Stimulated activated naive CD8-positive, alpha-beta T cell treated with anti-CD3 and anti-CD28 coated beads, Interleukin-15, amount 100 ng/mL, for 72 hours (primary cell): ENCODE measurements around the gene OTULIN.

Source experiments
- ATAC-seq: fragments of 150-1000 bp; cut with Tn5 transposase; 2 replicates; pipeline ENCODE4 v1.10.0; 2021; ENCODE audit warnings: mild to moderate bottlenecking, moderate library complexity
- DNase-seq, 2 donors: peaks; one replicate each; pipeline ENCODE4 v3.0.0; 2021 to 2022
- H3K27ac Mint-ChIP-seq, 2 donors: one replicate each; pipeline ENCODE4 v1.8.0; 2022; ENCODE audit warnings: mild to moderate bottlenecking in 2 of 2, mixed read lengths in 2 of 2, moderate library complexity in 2 of 2
- H3K27me3 Mint-ChIP-seq: one replicate; pipeline ENCODE4 v1.8.0; 2022; ENCODE audit warnings: mixed read lengths
- H3K4me1 Mint-ChIP-seq: one replicate; pipeline ENCODE4 v1.8.0; 2022; ENCODE audit warnings: mild to moderate bottlenecking, mixed read lengths
- H3K4me3 Mint-ChIP-seq, 2 donors: one replicate each; pipeline ENCODE4 v1.8.0; 2022; ENCODE audit warnings: mild to moderate bottlenecking in 2 of 2, mixed read lengths in 2 of 2, moderate library complexity in 1 of 2
- H3K9me3 Mint-ChIP-seq, 2 donors: one replicate each; pipeline ENCODE4 v1.8.0; 2022; ENCODE audit warnings: mixed read lengths in 2 of 2

Gene OTULIN

DNA sequence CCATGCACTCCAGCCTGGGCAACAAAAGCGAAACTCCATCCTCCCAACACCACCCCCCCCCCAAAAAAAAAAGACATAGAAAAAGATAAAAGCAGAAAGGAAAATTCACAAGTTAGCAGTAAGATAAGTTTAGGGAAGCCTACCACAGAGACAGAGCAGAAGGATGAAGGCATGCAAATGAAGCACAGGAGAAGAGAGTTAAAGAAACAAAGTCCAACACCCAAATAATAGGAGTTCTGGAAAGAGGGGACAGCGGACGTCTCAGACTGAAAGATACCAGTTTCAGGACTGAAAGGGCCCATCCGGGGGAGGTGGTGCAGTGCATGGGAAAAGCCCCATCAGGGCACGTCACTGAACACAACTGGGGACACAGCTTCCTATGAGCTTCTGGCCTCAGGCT, 54.3 kb downstream of the OTULIN start:
- Mint-ChIP-seq H3K27ac (no peak overlapping the region), H3K27me3 (no peaks in the 10 kb centered on the region), H3K4me1 (peaks cover 28% of the 10 kb centered on the region)

DNA sequence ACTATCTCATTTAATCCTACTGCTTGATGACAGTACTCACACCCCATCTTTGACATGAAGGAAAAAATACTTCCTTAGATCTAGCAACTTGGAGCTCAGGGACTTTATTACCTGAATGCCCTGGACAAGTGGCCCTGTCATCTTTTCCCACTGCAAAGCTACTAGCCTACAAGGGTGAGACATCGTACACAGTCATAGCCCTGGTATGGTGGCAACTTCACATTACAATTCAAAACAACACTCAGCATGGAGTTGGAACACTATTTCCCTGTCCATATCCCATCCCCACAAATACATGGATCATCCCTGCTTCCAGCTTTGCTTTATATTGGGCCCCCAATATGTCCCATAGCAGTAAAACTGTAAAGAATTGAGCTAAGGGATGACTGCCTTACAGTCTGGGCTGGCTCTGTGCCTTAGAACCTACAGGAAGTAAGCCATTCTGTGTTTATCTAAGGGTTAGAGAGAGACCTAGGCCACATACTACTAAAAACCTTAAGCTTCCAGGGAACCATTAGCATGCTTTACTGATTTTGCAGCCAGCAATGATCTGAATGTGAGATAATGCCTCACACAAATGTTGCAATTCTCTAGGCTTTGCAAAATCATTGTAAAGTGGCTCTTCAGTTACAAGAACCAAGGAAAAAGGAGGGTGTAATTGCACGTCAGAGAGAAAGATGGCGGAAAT, 55.9 kb downstream of the OTULIN start:
- ATAC-seq = no peak
- DNase-seq = no peak
- peak overlapping the region in 1 of 2 donors; percentile 78 for H3K27ac Mint-ChIP-seq
- H3K27me3 Mint-ChIP-seq = no peaks in the 10 kb centered on the region
- H3K4me3 Mint-ChIP-seq = no peak overlapping the region
- peaks cover 30% of the 10 kb centered on the region for H3K4me1 Mint-ChIP-seq
- no peaks in the 10 kb centered on the region for H3K9me3 Mint-ChIP-seq

More for the DNA sequence above, 54.3 kb downstream of the OTULIN start:
- H3K4me3 Mint-ChIP-seq = no peak overlapping the region
- ATAC-seq (no peak), DNase-seq (no peak)
- H3K9me3 Mint-ChIP-seq = no peaks in the 10 kb centered on the region

- H3K4me3 Mint-ChIP-seq = no peak overlapping the region
- ATAC-seq (no peak), DNase-seq (no peak)
- H3K27ac Mint-ChIP-seq = no peak overlapping the region
- no peaks in the 10 kb centered on the region for H3K27me3 Mint-ChIP-seq
- peaks cover 41% of the 10 kb centered on the region for H3K4me1 Mint-ChIP-seq
- no peaks in the 10 kb centered on the region for H3K9me3 Mint-ChIP-seq
Observed at GRCh38 chr5:14721990-14722656, 57.6 kb downstream of the OTULIN start.

DNA sequence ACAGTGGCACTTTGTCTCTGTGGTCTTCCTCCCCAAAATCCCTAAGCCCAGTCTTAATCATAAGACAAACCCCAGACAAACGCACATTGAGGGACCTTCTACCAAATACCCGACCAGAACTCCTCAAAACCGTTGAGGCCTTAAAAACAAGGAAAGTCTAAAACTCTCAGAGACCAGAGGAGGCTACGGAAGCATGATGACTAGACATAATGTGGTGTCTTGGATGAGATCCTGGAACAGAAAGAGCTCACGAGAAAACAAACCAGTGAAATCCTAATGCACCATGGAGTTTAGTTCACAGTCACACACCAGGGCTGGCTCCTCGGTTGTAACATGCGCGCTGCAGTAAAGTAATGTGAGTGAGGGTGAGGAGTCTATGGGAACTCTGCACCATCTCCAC, 58.4 kb downstream of the OTULIN start:
- peaks cover 40% of the 10 kb centered on the region for H3K4me1 Mint-ChIP-seq
- H3K27ac Mint-ChIP-seq = no peak overlapping the region
- no peaks in the 10 kb centered on the region for H3K9me3 Mint-ChIP-seq
- no peaks in the 10 kb centered on the region for H3K27me3 Mint-ChIP-seq
- no peak for ATAC-seq
- no peak for DNase-seq
- H3K4me3 Mint-ChIP-seq = no peak overlapping the region

- H3K27ac Mint-ChIP-seq = peak overlapping the region in 1 of 2 donors; percentile 71
Observed at GRCh38 chr5:14723701-14724132, 59.2 kb downstream of the OTULIN start.

GRCh38 chr5:14724633-14725032, 60.1 kb downstream of the OTULIN start:
- H3K4me3 Mint-ChIP-seq = no peak overlapping the region
- DNase-seq = no peak
- H3K27me3 Mint-ChIP-seq = no peaks in the 10 kb centered on the region
- no peak overlapping the region for H3K27ac Mint-ChIP-seq
- no peak for ATAC-seq
- no peaks in the 10 kb centered on the region for H3K9me3 Mint-ChIP-seq
- peaks cover 30% of the 10 kb centered on the region for H3K4me1 Mint-ChIP-seq

More at GRCh38 chr5:14723701-14724132, 59.2 kb downstream of the OTULIN start:
- DNase-seq (no peak), ATAC-seq (peak; percentile 67)
- no peaks in the 10 kb centered on the region for H3K9me3 Mint-ChIP-seq
- no peak overlapping the region for H3K4me3 Mint-ChIP-seq
- H3K27me3 Mint-ChIP-seq = no peaks in the 10 kb centered on the region
- peaks cover 33% of the 10 kb centered on the region for H3K4me1 Mint-ChIP-seq

GRCh38 chr5:14726066-14726838, 61.7 kb downstream of the OTULIN start:
- peaks cover 19% of the 10 kb centered on the region for H3K4me1 Mint-ChIP-seq
- H3K27ac Mint-ChIP-seq = no peak overlapping the region
- H3K27me3 Mint-ChIP-seq = no peaks in the 10 kb centered on the region
- ATAC-seq (no peak), DNase-seq (no peak)
- no peaks in the 10 kb centered on the region for H3K9me3 Mint-ChIP-seq
- H3K4me3 Mint-ChIP-seq = no peak overlapping the region

DNA sequence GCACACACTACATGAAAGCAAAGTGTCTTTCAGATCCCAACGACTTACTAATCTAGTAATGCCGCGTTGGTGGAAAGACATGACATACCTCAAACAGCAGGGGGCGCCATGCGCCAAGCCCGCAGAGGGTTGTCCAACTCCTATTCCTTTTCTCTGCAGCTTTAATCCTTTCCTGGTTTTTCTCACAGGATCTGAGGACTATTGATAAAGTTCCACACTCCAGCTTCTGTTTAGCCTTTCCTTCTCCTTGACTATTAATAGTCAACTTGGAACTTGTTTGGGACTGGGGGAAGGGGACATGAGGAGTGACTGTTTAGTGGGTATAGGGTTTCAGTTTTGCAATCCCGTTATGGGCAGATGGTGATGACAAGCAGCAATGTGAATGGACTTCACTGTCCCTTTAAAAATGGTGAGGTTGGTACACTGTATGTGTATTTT, 62.9 kb downstream of the OTULIN start:
- DNase-seq = peak; percentile 69
- no peak overlapping the region for H3K27ac Mint-ChIP-seq
- peaks cover 17% of the 10 kb centered on the region for H3K4me1 Mint-ChIP-seq
- no peak overlapping the region for H3K4me3 Mint-ChIP-seq
- ATAC-seq = peak; percentile 68
- no peaks in the 10 kb centered on the region for H3K27me3 Mint-ChIP-seq
- no peaks in the 10 kb centered on the region for H3K9me3 Mint-ChIP-seq

DNA sequence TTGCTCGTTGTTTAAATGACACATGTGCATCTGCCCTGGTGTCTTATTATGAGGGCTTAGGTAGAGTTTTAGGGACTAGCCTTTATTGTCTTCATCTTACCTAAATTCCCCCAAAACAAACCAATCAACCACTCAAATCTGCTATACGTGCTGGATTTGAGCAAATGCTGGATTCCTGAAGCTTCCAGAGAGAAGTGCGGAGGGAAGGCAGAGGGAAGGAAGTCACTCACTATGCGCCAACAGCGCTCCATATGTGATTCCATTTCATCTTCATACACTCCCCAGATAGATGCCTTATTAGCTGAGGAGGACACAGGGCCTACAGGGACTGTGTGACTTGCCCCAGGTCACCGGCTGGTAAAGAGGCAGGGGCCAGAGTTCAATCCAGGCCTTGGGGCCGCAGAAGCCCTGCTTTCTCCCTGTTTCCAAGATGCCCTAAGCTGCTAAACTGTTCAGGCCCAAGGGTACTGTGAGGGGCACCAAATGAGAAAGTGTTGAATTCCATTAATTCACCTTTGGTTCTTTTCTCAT, 63.5 kb downstream of the OTULIN start:
- no peak overlapping the region for H3K27ac Mint-ChIP-seq
- ATAC-seq (no peak), DNase-seq (no peak)
- no peaks in the 10 kb centered on the region for H3K27me3 Mint-ChIP-seq
- H3K4me1 Mint-ChIP-seq = peaks cover 17% of the 10 kb centered on the region
- H3K9me3 Mint-ChIP-seq = no peaks in the 10 kb centered on the region
- no peak overlapping the region for H3K4me3 Mint-ChIP-seq

DNA sequence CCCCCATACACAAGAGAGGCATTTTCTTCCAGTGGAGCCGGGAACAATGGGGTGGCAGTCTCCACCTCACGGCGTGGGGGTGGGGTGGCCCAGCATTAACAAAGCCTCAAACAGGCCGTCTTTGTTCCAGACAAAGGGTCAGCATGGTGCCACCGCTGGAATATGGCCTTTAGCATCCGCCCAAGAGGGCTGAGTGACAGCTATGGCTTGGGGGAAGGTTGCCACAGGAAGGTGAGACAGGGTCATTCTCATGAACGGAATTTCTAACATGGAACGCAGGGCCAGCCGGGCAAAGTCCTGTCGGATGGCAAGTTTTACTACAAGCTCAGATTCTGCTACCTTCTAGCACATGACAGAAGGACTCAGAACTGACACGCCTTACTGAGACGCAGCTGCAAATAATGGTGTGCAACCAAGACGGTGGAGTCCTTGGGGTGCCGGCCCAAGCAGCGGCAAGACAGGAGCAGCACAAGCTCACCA, 64.0 kb downstream of the OTULIN start:
- Mint-ChIP-seq H3K4me3 (no peak overlapping the region), H3K4me1 (peaks cover 15% of the 10 kb centered on the region), H3K27ac (no peak overlapping the region)

GRCh38 chr5:14729448-14730385, 65.2 kb downstream of the OTULIN start:
- no peak overlapping the region for H3K4me3 Mint-ChIP-seq
- DNase-seq (no peak), ATAC-seq (no peak)
- peak overlapping the region; percentile 40 to 60 for H3K27ac Mint-ChIP-seq
- H3K9me3 Mint-ChIP-seq = no peaks in the 10 kb centered on the region
- H3K27me3 Mint-ChIP-seq = no peaks in the 10 kb centered on the region
- H3K4me1 Mint-ChIP-seq = peaks cover 11% of the 10 kb centered on the region

More for the DNA sequence above, 64.0 kb downstream of the OTULIN start:
- no peaks in the 10 kb centered on the region for H3K27me3 Mint-ChIP-seq
- no peak for ATAC-seq
- no peak for DNase-seq
- H3K9me3 Mint-ChIP-seq = no peaks in the 10 kb centered on the region

- H3K27ac Mint-ChIP-seq = peak overlapping the region; percentile 67 to 96
- ATAC-seq (no peak), DNase-seq (no peak)
- H3K4me1 Mint-ChIP-seq = peaks cover 11% of the 10 kb centered on the region
- H3K4me3 Mint-ChIP-seq = no peak overlapping the region
- no peaks in the 10 kb centered on the region for H3K9me3 Mint-ChIP-seq
- no peaks in the 10 kb centered on the region for H3K27me3 Mint-ChIP-seq
Observed at GRCh38 chr5:14730466-14730865, 65.9 kb downstream of the OTULIN start.

- ATAC-seq (no peak), DNase-seq (no peak)
- no peaks in the 10 kb centered on the region for H3K27me3 Mint-ChIP-seq
- H3K27ac Mint-ChIP-seq = peak overlapping the region; percentile 67 to 96
- peaks cover 10% of the 10 kb centered on the region for H3K4me1 Mint-ChIP-seq
- no peak overlapping the region for H3K4me3 Mint-ChIP-seq
- H3K9me3 Mint-ChIP-seq = no peaks in the 10 kb centered on the region
Observed at GRCh38 chr5:14730881-14731280, 66.4 kb downstream of the OTULIN start.

- no peak for DNase-seq
- Mint-ChIP-seq H3K9me3 (no peaks in the 10 kb centered on the region), H3K4me3 (no peak overlapping the region), H3K27ac (no peak overlapping the region), H3K27me3 (no peaks in the 10 kb centered on the region), H3K4me1 (no peaks in the 10 kb centered on the region)
- no peak for ATAC-seq
Observed at GRCh38 chr5:14732991-14733390, 68.5 kb downstream of the OTULIN start.

DNA sequence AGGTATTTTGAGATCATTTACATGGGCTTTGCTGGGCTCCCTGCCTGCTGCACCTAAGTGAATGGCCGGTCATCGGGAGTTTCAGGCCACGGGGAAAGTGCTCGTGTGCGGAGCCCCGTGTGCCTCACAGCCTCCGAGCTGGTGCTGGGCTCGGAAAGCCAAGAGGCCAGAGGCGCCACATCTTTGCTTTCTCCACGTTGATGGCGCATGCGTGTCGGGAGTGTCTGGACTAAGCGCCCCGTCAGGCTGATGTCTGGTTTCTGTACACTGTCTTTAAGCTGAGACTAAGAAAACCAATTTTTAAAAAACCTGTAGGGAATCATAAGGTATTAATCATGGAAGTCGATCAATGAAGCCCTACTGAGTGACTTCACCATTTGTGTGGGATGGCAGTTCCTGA, 69.1 kb downstream of the OTULIN start:
- Mint-ChIP-seq H3K4me3 (no peak overlapping the region), H3K4me1 (no peaks in the 10 kb centered on the region), H3K27me3 (no peaks in the 10 kb centered on the region), H3K9me3 (no peaks in the 10 kb centered on the region), H3K27ac (peak overlapping the region in 1 of 2 donors; percentile 16)
- DNase-seq (no peak), ATAC-seq (no peak)
